ENCODE results near the gene DPF1.
A peak's percentile ranks its signal among the peaks of the same experiment; 100 is the strongest.

Gene DPF1

GRCh38 chr19:38195237-38195636 lies 28.8 kb downstream of the DPF1 start:
- DNase-seq = no peak

GRCh38 chr19:38194061-38194701 lies 29.8 kb downstream of the DPF1 start:
- peak; percentile 52 for DNase-seq

- DNase-seq = peak; percentile 66
These were observed 30.6 kb downstream of the DPF1 start for GRCh38 chr19:38193445-38193844.

- no peak for DNase-seq
These were observed 32.3 kb downstream of the DPF1 start for GRCh38 chr19:38191747-38192146.

GRCh38 chr19:38190793-38191192 lies 33.2 kb downstream of the DPF1 start:
- no peak for DNase-seq

- no peak for DNase-seq
These were observed 34.0 kb downstream of the DPF1 start for GRCh38 chr19:38190061-38190460.

GRCh38 chr19:38185562-38185961 lies 38.5 kb downstream of the DPF1 start:
- no peak for DNase-seq

GRCh38 chr19:38184815-38185214 lies 39.2 kb downstream of the DPF1 start:
- DNase-seq = no peak

GRCh38 chr19:38183251-38183897 lies 40.6 kb downstream of the DPF1 start:
- DNase-seq = no peak

GRCh38 chr19:38182536-38183210 lies 41.3 kb downstream of the DPF1 start:
- DNase-seq = no peak

GRCh38 chr19:38180071-38180470 lies 44.0 kb downstream of the DPF1 start:
- no peak for DNase-seq

- DNase-seq = no peak
These were observed 48.6 kb downstream of the DPF1 start for GRCh38 chr19:38175422-38175821.

- DNase-seq = peak; percentile 94
These were observed 50.6 kb downstream of the DPF1 start for GRCh38 chr19:38173291-38174041.

- DNase-seq = no peak
These were observed 52.0 kb downstream of the DPF1 start for GRCh38 chr19:38172001-38172400.

- DNase-seq = no peak
These were observed 53.7 kb downstream of the DPF1 start for GRCh38 chr19:38170334-38170733.

- no peak for DNase-seq
These were observed 55.4 kb downstream of the DPF1 start for GRCh38 chr19:38168637-38169036.

- DNase-seq = no peak
These were observed 58.7 kb downstream of the DPF1 start for GRCh38 chr19:38165335-38165734.

GRCh38 chr19:38164526-38164925 lies 59.5 kb downstream of the DPF1 start:
- DNase-seq = no peak

- no peak for DNase-seq
These were observed 60.4 kb downstream of the DPF1 start for GRCh38 chr19:38163419-38164290.

GRCh38 chr19:38162632-38163031 lies 61.4 kb downstream of the DPF1 start:
- no peak for DNase-seq

GRCh38 chr19:38162094-38162493 lies 61.9 kb downstream of the DPF1 start:
- DNase-seq = no peak

Data from DMS153 (cell line).